Esophagus muscularis mucosa (tissue), 4 donors: ENCODE results near the gene SOAT2. TPM values are rescaled to one million over a fixed set of nuclear protein-coding genes. Genes with fewer than 3 reads are reported as not detected.

ENCODE experiments used
- DNase-seq: peaks from one replicate; pipeline ENCODE4 v3.0.0-alpha.2; 2017; ENCODE audit errors: extremely low spot score
- H3K27ac ChIP-seq, 4 donors: fragments of 200-600 bp; sonication (generic); replicated peaks in 1 of 4; 1 replicate in 3 of 4; 2 replicates in 1 of 4; pipeline ENCODE4 v1.5.1; 2016 to 2019; ENCODE audit warnings: mild to moderate bottlenecking in 1 of 4
- H3K27me3 ChIP-seq, 4 donors: fragments of 200-600 bp; sonication (generic); one replicate each; pipeline versions ENCODE4 v1.5.1 to v1.6.0; 2016 to 2019
- H3K36me3 ChIP-seq, 4 donors: fragments of 200-600 bp; sonication (generic); one replicate each; pipeline ENCODE4 v1.5.1; 2016 to 2019
- H3K4me1 ChIP-seq, 4 donors: fragments of 200-600 bp; sonication (generic); one replicate each; pipeline ENCODE4 v1.5.1; 2016 to 2019
- H3K4me3 ChIP-seq, 4 donors: fragments of 200-600 bp; sonication (generic); 1 replicate in 2 of 4; 2 replicates in 2 of 4; pipeline ENCODE4 v1.5.1; 2016 to 2019; ENCODE audit warnings: mild to moderate bottlenecking in 4 of 4, moderate library complexity in 1 of 4
- H3K9me3 ChIP-seq, 4 donors: fragments of 200-600 bp; sonication (generic); 1 replicate in 3 of 4; 2 replicates in 1 of 4; pipeline ENCODE4 v1.5.1; 2016 to 2019
- EP300 ChIP-seq: sonication (generic); formaldehyde crosslinking; IDR thresholded peaks from one replicate; pipeline ENCODE4 v1.6.1; 2017; ENCODE audit warnings: antibody characterized with exemption
- POLR2A ChIP-seq: fragments of 450-650 bp; IDR thresholded peaks from one replicate; pipeline ENCODE4 v1.6.1; 2017; ENCODE audit warnings: antibody characterized with exemption, moderate library complexity, mild to moderate bottlenecking, low read depth
- POLR2AphosphoS5 ChIP-seq, 2 donors: sonication (generic); formaldehyde crosslinking; IDR thresholded peaks; one replicate each; pipeline ENCODE4 v1.6.1; 2017; ENCODE audit warnings: antibody characterized with exemption in 2 of 2
- WGBS: methylation state at CpG from one replicate; pipeline ENCODE4 v1.1.5; 2018; 5-methylcytosine and 5-hydroxymethylcytosine counted together
- intact Hi-C: fragments of 100-400 bp; cut with DNase I; formaldehyde crosslinking; loops from one replicate; pipeline ENCODE4 v1.15.1; 2023
- total RNA-seq, 4 donors: library from RNA; depleted of rRNA; stranded (reverse); fragments of >200 nt; gene quantifications; one replicate each; pipeline versions ENCODE4 v1.1.0 to v1.2.1, GENCODE V29; 2016
- TF ChIP-seq, protein P1 (sequence below), 3 experiments: fragments of 200-600 bp in 2 of 3; fragments of 450-650 bp in 1 of 3; sonication (generic) in 2 of 3; IDR thresholded peaks; one replicate each; pipeline ENCODE4 v1.5.1; 2017 to 2019; ENCODE audit warnings: antibody characterized with exemption in 3 of 3, mild to moderate bottlenecking in 2 of 3, moderate library complexity in 1 of 3

The SOAT2 gene
- total RNA-seq, 4 donors from 2014 or later: not detected

DNA sequence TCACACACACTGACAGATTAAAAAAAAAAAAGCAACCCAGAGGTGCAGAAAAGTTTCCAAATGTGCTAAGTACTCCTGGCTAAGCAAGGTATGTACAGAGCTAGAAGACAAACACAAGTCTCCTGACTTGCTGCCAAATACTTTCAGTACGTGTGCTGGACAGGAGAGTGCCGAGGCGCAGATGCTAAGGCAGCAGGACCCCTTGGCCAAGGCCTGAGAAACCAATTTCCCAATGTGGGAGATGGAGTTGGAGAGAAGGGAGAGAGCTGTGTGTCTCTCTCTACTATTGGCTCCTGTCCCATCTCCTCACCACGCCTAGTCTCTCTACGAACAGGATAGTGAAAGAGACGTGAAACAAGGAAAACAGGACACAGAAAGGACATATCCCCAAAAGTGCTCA lies 29.4 kb upstream of the SOAT2 start:
- peak; percentile 52 to 65 for TF ChIP-seq POLR2AphosphoS5 (IDR thresholded peaks at IDR 0.05)
- TF ChIP-seq, protein P1, sequence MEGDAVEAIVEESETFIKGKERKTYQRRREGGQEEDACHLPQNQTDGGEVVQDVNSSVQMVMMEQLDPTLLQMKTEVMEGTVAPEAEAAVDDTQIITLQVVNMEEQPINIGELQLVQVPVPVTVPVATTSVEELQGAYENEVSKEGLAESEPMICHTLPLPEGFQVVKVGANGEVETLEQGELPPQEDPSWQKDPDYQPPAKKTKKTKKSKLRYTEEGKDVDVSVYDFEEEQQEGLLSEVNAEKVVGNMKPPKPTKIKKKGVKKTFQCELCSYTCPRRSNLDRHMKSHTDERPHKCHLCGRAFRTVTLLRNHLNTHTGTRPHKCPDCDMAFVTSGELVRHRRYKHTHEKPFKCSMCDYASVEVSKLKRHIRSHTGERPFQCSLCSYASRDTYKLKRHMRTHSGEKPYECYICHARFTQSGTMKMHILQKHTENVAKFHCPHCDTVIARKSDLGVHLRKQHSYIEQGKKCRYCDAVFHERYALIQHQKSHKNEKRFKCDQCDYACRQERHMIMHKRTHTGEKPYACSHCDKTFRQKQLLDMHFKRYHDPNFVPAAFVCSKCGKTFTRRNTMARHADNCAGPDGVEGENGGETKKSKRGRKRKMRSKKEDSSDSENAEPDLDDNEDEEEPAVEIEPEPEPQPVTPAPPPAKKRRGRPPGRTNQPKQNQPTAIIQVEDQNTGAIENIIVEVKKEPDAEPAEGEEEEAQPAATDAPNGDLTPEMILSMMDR (IDR thresholded peaks at IDR 0.05): no peak
- Histone ChIP-seq H3K9me3 (no peaks in the 10 kb centered on the region), H3K36me3 (peaks cover 25 to 47% (median 35%) of the 10 kb centered on the region in 4 donors), H3K27me3 (no peaks in the 10 kb centered on the region), H3K27ac (peak overlapping the region; percentile 83 to 95 (median 90)), H3K4me3 (peak overlapping the region in 2 of 4 donors; percentile 2 to 11), H3K4me1 (peaks cover 70 to 100% (median 100%) of the 10 kb centered on the region in 4 donors)
- DNase-seq: peak; percentile 91
- intact Hi-C loops: loop anchor here (10.0 kb wide), 1 partner anchor 81 kb away; no protein-coding TSS in a partner anchor
- WGBS: 45% methylated on average over 6 of the region's 6 CpGs

- H3K36me3 ChIP-seq: peaks cover 25 to 47% (median 32%) of the 10 kb centered on the region in 4 donors
- no peak for TF ChIP-seq POLR2A
- TF ChIP-seq, protein P1 (IDR thresholded peaks at IDR 0.05): no peak
- H3K4me3 ChIP-seq: peak overlapping the region in 2 of 4 donors; percentile 2 to 11
- DNase-seq: no peak
- 88% methylated on average over 10 of the region's 11 CpGs for WGBS
- peak overlapping the region; percentile 83 to 95 (median 90) for H3K27ac ChIP-seq
- H3K4me1 ChIP-seq: peaks cover 64 to 96% (median 94%) of the 10 kb centered on the region in 4 donors
- intact Hi-C loops: loop anchor here (10.0 kb wide), 1 partner anchor 80 kb away; no protein-coding TSS in a partner anchor
- no peaks in the 10 kb centered on the region for H3K27me3 ChIP-seq
- H3K9me3 ChIP-seq: no peaks in the 10 kb centered on the region
Measured at GRCh38 chr12:53074283-53074998, 28.8 kb upstream of the SOAT2 start.

- no peak for TF ChIP-seq POLR2A
- TF ChIP-seq POLR2AphosphoS5 (IDR thresholded peaks at IDR 0.05): no peak
- TF ChIP-seq, protein P1 (IDR thresholded peaks at IDR 0.05): no peak
- no peak for TF ChIP-seq EP300
- no peak for DNase-seq
- intact Hi-C loops: loop anchor here (10.0 kb wide), 1 partner anchor 80 kb away; no protein-coding TSS in a partner anchor
- no peak overlapping the region for H3K4me3 ChIP-seq
- peaks cover 59 to 95% (median 93%) of the 10 kb centered on the region in 4 donors for H3K4me1 ChIP-seq
- H3K9me3 ChIP-seq: no peaks in the 10 kb centered on the region
- 93% methylated on average over 3 of the region's 3 CpGs for WGBS
- H3K27ac ChIP-seq: peak overlapping the region; percentile 83 to 95 (median 90)
- no peaks in the 10 kb centered on the region for H3K27me3 ChIP-seq
- peaks cover 25 to 47% (median 32%) of the 10 kb centered on the region in 4 donors for H3K36me3 ChIP-seq
Measured at GRCh38 chr12:53074999-53075370, 28.3 kb upstream of the SOAT2 start.

DNA sequence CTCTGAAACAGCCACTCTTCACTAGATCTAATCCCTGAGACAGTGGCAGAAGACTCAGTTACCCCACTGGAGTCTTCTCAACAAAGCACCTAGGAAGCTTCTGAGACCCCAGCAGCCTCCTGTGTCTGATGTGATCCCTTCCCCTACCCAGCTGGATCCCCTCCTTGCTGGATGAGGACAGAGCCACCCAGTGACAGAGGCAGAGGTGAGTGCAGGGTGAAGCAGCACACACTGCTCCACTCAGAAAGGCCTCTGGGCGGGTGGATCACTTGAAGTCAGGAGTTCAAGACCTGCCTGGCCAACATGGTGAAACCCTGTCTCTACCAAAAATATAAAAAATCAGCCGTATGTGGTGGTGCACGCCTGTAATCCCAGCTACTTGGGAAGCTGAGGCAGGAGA lies 26.8 kb upstream of the SOAT2 start:
- TF ChIP-seq POLR2A (no peak), POLR2AphosphoS5 (IDR thresholded peaks at IDR 0.05) (no peak)
- DNase-seq: no peak
- Histone ChIP-seq H3K4me1 (peaks cover 53 to 91% (median 89%) of the 10 kb centered on the region in 4 donors), H3K9me3 (no peaks in the 10 kb centered on the region), H3K4me3 (no peak overlapping the region), H3K36me3 (peaks cover 25 to 47% (median 32%) of the 10 kb centered on the region in 4 donors), H3K27ac (peak overlapping the region; percentile 7 to 95 (median 88)), H3K27me3 (no peaks in the 10 kb centered on the region)
- 88% methylated on average over 3 of the region's 3 CpGs for WGBS
- intact Hi-C loops: loop anchor here (10.0 kb wide), 1 partner anchor 78 kb away; no protein-coding TSS in a partner anchor

GRCh38 chr12:53077030-53077429 lies 26.3 kb upstream of the SOAT2 start:
- Histone ChIP-seq H3K4me1 (peaks cover 47 to 85% (median 83%) of the 10 kb centered on the region in 4 donors), H3K27ac (peak overlapping the region in 3 of 4 donors; percentile 94 to 96 (median 95)), H3K4me3 (no peak overlapping the region), H3K27me3 (no peaks in the 10 kb centered on the region), H3K36me3 (peaks cover 25 to 47% (median 32%) of the 10 kb centered on the region in 4 donors), H3K9me3 (no peaks in the 10 kb centered on the region)
- 96% methylated on average over 8 of the region's 8 CpGs for WGBS
- intact Hi-C loops: loop anchor here (10.0 kb wide), 1 partner anchor 78 kb away; no protein-coding TSS in a partner anchor
- TF ChIP-seq EP300 (no peak), POLR2A (no peak), POLR2AphosphoS5 (IDR thresholded peaks at IDR 0.05) (no peak)
- TF ChIP-seq, protein P1 (IDR thresholded peaks at IDR 0.05): no peak
- no peak for DNase-seq
